Esophagus muscularis mucosa (tissue), 4 donors: ENCODE data around the gene ZNF516.

Experiments used
- EP300 ChIP-seq: sonication (generic); formaldehyde crosslinking; IDR thresholded peaks from one replicate; pipeline ENCODE4 v1.6.1; 2017; ENCODE audit warnings: antibody characterized with exemption
- POLR2A ChIP-seq: fragments of 450-650 bp; IDR thresholded peaks from one replicate; pipeline ENCODE4 v1.6.1; 2017; ENCODE audit warnings: antibody characterized with exemption, moderate library complexity, mild to moderate bottlenecking, low read depth
- POLR2AphosphoS5 ChIP-seq, 2 donors: sonication (generic); formaldehyde crosslinking; IDR thresholded peaks; one replicate each; pipeline ENCODE4 v1.6.1; 2017; ENCODE audit warnings: antibody characterized with exemption in 2 of 2
- TF ChIP-seq, protein P1 (sequence below), 3 experiments: fragments of 200-600 bp in 2 of 3; fragments of 450-650 bp in 1 of 3; sonication (generic) in 2 of 3; IDR thresholded peaks; one replicate each; pipeline ENCODE4 v1.5.1; 2017 to 2019; ENCODE audit warnings: antibody characterized with exemption in 3 of 3, mild to moderate bottlenecking in 2 of 3, moderate library complexity in 1 of 3

DNA sequence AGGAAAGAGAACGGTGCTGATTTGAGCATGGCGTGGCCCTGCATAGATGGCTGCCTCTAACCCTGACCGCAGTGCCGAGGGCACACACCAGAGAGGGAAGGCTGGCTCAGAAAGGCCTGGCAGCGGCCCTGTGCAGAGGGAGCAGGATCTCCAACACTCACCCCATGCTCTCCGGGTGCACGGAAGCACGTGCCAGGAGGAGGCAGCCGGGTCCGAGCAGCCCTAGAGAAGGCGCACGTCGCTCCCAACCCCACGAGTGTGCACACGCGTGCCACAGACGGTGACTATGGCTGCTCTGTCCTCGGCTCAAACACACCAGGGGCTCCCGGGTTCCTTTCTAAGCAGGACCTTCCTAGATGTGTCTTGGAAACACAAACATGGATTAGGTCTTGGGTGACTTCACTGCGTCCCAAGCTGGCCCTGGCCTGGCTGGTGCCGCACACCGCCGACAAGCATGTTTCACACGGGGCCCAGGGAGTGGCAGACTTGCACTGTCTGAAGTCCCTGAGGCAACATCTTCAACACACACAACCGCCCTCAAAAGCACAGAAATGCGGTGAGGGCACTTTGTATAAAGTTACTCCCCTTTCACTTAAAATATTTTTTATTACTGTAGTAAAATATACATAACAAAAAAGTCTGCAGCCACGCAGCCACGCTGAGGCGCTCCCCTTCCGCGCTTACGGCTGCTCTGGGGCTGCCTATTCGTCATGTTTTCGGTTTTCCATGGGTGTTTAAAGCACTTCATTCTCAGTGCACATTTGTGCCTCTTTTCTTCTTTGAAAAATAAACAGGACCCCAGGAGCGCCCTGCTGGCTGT lies 110.0 kb downstream of the ZNF516 start:
- no peak for TF ChIP-seq POLR2A
- TF ChIP-seq, protein P1, sequence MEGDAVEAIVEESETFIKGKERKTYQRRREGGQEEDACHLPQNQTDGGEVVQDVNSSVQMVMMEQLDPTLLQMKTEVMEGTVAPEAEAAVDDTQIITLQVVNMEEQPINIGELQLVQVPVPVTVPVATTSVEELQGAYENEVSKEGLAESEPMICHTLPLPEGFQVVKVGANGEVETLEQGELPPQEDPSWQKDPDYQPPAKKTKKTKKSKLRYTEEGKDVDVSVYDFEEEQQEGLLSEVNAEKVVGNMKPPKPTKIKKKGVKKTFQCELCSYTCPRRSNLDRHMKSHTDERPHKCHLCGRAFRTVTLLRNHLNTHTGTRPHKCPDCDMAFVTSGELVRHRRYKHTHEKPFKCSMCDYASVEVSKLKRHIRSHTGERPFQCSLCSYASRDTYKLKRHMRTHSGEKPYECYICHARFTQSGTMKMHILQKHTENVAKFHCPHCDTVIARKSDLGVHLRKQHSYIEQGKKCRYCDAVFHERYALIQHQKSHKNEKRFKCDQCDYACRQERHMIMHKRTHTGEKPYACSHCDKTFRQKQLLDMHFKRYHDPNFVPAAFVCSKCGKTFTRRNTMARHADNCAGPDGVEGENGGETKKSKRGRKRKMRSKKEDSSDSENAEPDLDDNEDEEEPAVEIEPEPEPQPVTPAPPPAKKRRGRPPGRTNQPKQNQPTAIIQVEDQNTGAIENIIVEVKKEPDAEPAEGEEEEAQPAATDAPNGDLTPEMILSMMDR (IDR thresholded peaks at IDR 0.05): no peak
- no peak for TF ChIP-seq EP300
- no peak for TF ChIP-seq POLR2AphosphoS5 (IDR thresholded peaks at IDR 0.05)
